Gastrocnemius medialis (tissue), 4 donors: ENCODE results near the gene B4GALT7. TPM values are rescaled to one million over a fixed set of nuclear protein-coding genes. Genes with fewer than 3 reads are reported as not detected.
"Not testable (repeated sequence)": the region's sequence is repeated elsewhere in the genome, so short reads cannot be mapped to it uniquely, and the experiment has no call there.

Source experiments
- ATAC-seq, 2 donors: fragments of 150-250 bp; one replicate each; pipeline ENCODE4 v1.9.1; 2016
- DNase-seq, 2 donors: peaks; one replicate each; pipeline ENCODE4 v3.0.0-alpha.2; 2019
- H3K27ac ChIP-seq, 4 donors: fragments of 200-600 bp; sonication (generic); 1 replicate in 1 of 4; 2 replicates in 3 of 4; pipeline ENCODE4 v1.5.1; 2016 to 2018; ENCODE audit warnings: mild to moderate bottlenecking in 2 of 4, moderate library complexity in 1 of 4
- H3K27me3 ChIP-seq, 3 donors: fragments of 200-600 bp; sonication (generic) in 2 of 3; 1 replicate in 1 of 3; 2 replicates in 2 of 3; pipeline versions ENCODE4 v1.5.1 to v1.6.0; 2016 to 2019; ENCODE audit warnings: mild to moderate bottlenecking in 1 of 3, moderate library complexity in 1 of 3
- H3K36me3 ChIP-seq, 2 donors: fragments of 200-600 bp; sonication (generic) in 1 of 2; one replicate each; pipeline ENCODE4 v1.5.1; 2017 to 2018
- H3K4me1 ChIP-seq, 2 donors: fragments of 200-600 bp; sonication (generic) in 1 of 2; one replicate each; pipeline ENCODE4 v1.5.1; 2016 to 2017; ENCODE audit warnings: mild to moderate bottlenecking in 2 of 2
- H3K4me3 ChIP-seq, 4 donors: fragments of 200-600 bp; sonication (generic) in 3 of 4; 1 replicate in 1 of 4; 2 replicates in 3 of 4; pipeline ENCODE4 v1.5.1; 2016 to 2019; ENCODE audit warnings: mild to moderate bottlenecking in 2 of 4
- H3K9me3 ChIP-seq, 3 donors: fragments of 200-600 bp; sonication (generic) in 2 of 3; 1 replicate in 1 of 3; 2 replicates in 2 of 3; pipeline ENCODE4 v1.5.1; 2016 to 2019
- CTCF ChIP-seq, 5 experiments: fragments of 450-650 bp in 3 of 5; fragments of 200-600 bp in 2 of 5; sonication (generic) in 2 of 5; IDR thresholded peaks in 4 of 5; conservative IDR thresholded peaks in 1 of 5; 1 replicate in 4 of 5; 2 replicates in 1 of 5; pipeline ENCODE4 v1.5.1; 2016 to 2019; ENCODE audit warnings: antibody characterized with exemption in 5 of 5, mild to moderate bottlenecking in 3 of 5, moderate library complexity in 3 of 5
- POLR2A ChIP-seq, 2 donors: fragments of 450-650 bp; IDR thresholded peaks; one replicate each; pipeline ENCODE4 v1.6.1; 2017; ENCODE audit warnings: antibody characterized with exemption in 2 of 2, mild to moderate bottlenecking in 2 of 2, moderate library complexity in 2 of 2
- in situ Hi-C, 4 donors: fragments of 200-750 bp; cut with MboI; loops; one replicate each; pipeline versions ENCODE4 v1.15.0 to v1.8.0; 2017; ENCODE audit warnings: low sequenced_read_pairs in 4 of 4
- intact Hi-C: fragments of 100-400 bp; cut with DNase I; formaldehyde crosslinking; loops from one replicate; pipeline ENCODE4 v1.15.1; 2023; ENCODE audit warnings: low total_unique reads
- total RNA-seq, 4 donors: library from RNA; depleted of rRNA; stranded (reverse); fragments of >200 nt; gene quantifications; one replicate each; pipeline versions ENCODE4 v1.1.0 to v1.2.3, GENCODE V29; 2016

Gene B4GALT7
- total RNA-seq, 4 donors from 2014 or later = 11.9 to 24.8 (median 16.2) TPM

- Histone ChIP-seq H3K27me3 (no peaks in the 10 kb centered on the region), H3K4me3 (no peak overlapping the region), H3K27ac (peak overlapping the region in 2 of 4 donors; percentile 51 to 89), H3K36me3 (no peaks in the 10 kb centered on the region), H3K9me3 (no peaks in the 10 kb centered on the region), H3K4me1 (peaks cover 23 to 34% of the 10 kb centered on the region in 2 donors)
- DNase-seq (no peak), ATAC-seq (no peak)
- TF ChIP-seq CTCF (IDR thresholded peaks at IDR 0.05 in 4 of 5, conservative IDR thresholded peaks at IDR 0.05 in 1 of 5) = no peak
- TF ChIP-seq POLR2A (IDR thresholded peaks at IDR 0.05) = no peak
- intact Hi-C loops = no loop called here
- in situ Hi-C loops = no loop called here
These were observed 42.1 kb upstream of the B4GALT7 start for GRCh38 chr5:177557796-177558195.

GRCh38 chr5:177559446-177559941 lies 40.4 kb upstream of the B4GALT7 start:
- H3K9me3 ChIP-seq, intact Hi-C loops, H3K4me3 ChIP-seq, ATAC-seq, H3K27ac ChIP-seq, DNase-seq, in situ Hi-C loops, H3K27me3 ChIP-seq, H3K36me3 ChIP-seq: not testable (repeated sequence)
- peaks cover 16 to 25% of the 10 kb centered on the region in 2 donors for H3K4me1 ChIP-seq

- no peak overlapping the region for H3K4me3 ChIP-seq
- no peak for TF ChIP-seq CTCF (IDR thresholded peaks at IDR 0.05 in 4 of 5, conservative IDR thresholded peaks at IDR 0.05 in 1 of 5)
- TF ChIP-seq POLR2A (IDR thresholded peaks at IDR 0.05) = no peak
- ATAC-seq = no peak
- intact Hi-C loops (no loop called here), in situ Hi-C loops (no loop called here)
- no peak for DNase-seq
- no peaks in the 10 kb centered on the region for H3K9me3 ChIP-seq
- no peaks in the 10 kb centered on the region for H3K27me3 ChIP-seq
- no peaks in the 10 kb centered on the region for H3K36me3 ChIP-seq
- no peaks in the 10 kb centered on the region for H3K4me1 ChIP-seq
- H3K27ac ChIP-seq = no peak overlapping the region
These were observed 34.9 kb upstream of the B4GALT7 start for GRCh38 chr5:177565046-177565445.

- TF ChIP-seq POLR2A (IDR thresholded peaks at IDR 0.05) (no peak), CTCF (IDR thresholded peaks at IDR 0.05 in 4 of 5, conservative IDR thresholded peaks at IDR 0.05 in 1 of 5) (no peak)
- in situ Hi-C loops (no loop called here), intact Hi-C loops (no loop called here)
- H3K9me3 ChIP-seq = no peaks in the 10 kb centered on the region
- H3K4me1 ChIP-seq = no peaks in the 10 kb centered on the region
- ATAC-seq (no peak), DNase-seq (no peak)
- no peaks in the 10 kb centered on the region for H3K27me3 ChIP-seq
- no peaks in the 10 kb centered on the region for H3K36me3 ChIP-seq
- no peak overlapping the region for H3K4me3 ChIP-seq
- no peak overlapping the region for H3K27ac ChIP-seq
These were observed 31.6 kb upstream of the B4GALT7 start for GRCh38 chr5:177568326-177568725.

GRCh38 chr5:177569894-177570293 lies 30.0 kb upstream of the B4GALT7 start:
- no peak for TF ChIP-seq CTCF (IDR thresholded peaks at IDR 0.05 in 4 of 5, conservative IDR thresholded peaks at IDR 0.05 in 1 of 5)
- TF ChIP-seq POLR2A (IDR thresholded peaks at IDR 0.05) = no peak
- intact Hi-C loops = loop anchor here (5.0 kb wide), 1 partner anchor 1452 kb away; the partner anchor contains the start of gene ZNF879
- in situ Hi-C loops = no loop called here
- no peak overlapping the region for H3K4me3 ChIP-seq
- no peak overlapping the region for H3K27ac ChIP-seq
- no peaks in the 10 kb centered on the region for H3K4me1 ChIP-seq
- ATAC-seq (no peak), DNase-seq (no peak)
- H3K27me3 ChIP-seq = no peaks in the 10 kb centered on the region
- H3K36me3 ChIP-seq = no peaks in the 10 kb centered on the region
- H3K9me3 ChIP-seq = no peaks in the 10 kb centered on the region
